IPS-18a (cell line): Measurements from ENCODE around the gene PLSCR5.

ENCODE experiments used
- H3K27ac ChIP-seq: one replicate; pipeline ENCODE4 v1.5.1; 2013; ENCODE audit warnings: low read length
- H3K27me3 ChIP-seq: one replicate; pipeline ENCODE4 v1.6.1; 2013; ENCODE audit warnings: mild to moderate bottlenecking, low read length; ENCODE audit not compliant: control insufficient read depth, insufficient read depth
- H3K36me3 ChIP-seq: one replicate; pipeline ENCODE4 v1.6.1; 2013; ENCODE audit warnings: low read depth, low read length; ENCODE audit not compliant: control insufficient read depth
- H3K4me1 ChIP-seq: one replicate; pipeline ENCODE4 v1.6.1; 2013; ENCODE audit warnings: low read depth, low read length; ENCODE audit not compliant: control insufficient read depth
- H3K4me3 ChIP-seq: one replicate; pipeline ENCODE4 v1.5.1; 2013; ENCODE audit warnings: low read length
- H3K9ac ChIP-seq: one replicate; pipeline ENCODE4 v1.6.1; 2013; ENCODE audit warnings: mild to moderate bottlenecking, low read length, moderate library complexity
- H3K9me3 ChIP-seq: one replicate; pipeline ENCODE4 v1.6.1; 2013; ENCODE audit warnings: low read depth, low read length; ENCODE audit not compliant: control insufficient read depth

PLSCR5 gene

GRCh38 chr3:146542978-146543377 is 62.2 kb downstream of the PLSCR5 start:
- Histone ChIP-seq H3K27me3 (no peaks in the 10 kb centered on the region), H3K4me1 (peaks cover 9% of the 10 kb centered on the region), H3K27ac (no peak overlapping the region), H3K9me3 (no peaks in the 10 kb centered on the region), H3K9ac (no peak overlapping the region), H3K4me3 (peak overlapping the region; percentile 80), H3K36me3 (peaks cover 3% of the 10 kb centered on the region)

GRCh38 chr3:146542179-146542578 is 63.0 kb downstream of the PLSCR5 start:
- Histone ChIP-seq H3K4me3 (no peak overlapping the region), H3K4me1 (peaks cover 9% of the 10 kb centered on the region), H3K9me3 (no peaks in the 10 kb centered on the region), H3K27ac (no peak overlapping the region), H3K36me3 (peaks cover 3% of the 10 kb centered on the region), H3K27me3 (no peaks in the 10 kb centered on the region), H3K9ac (no peak overlapping the region)

- no peak overlapping the region for H3K27ac ChIP-seq
- no peak overlapping the region for H3K9ac ChIP-seq
- H3K9me3 ChIP-seq: no peaks in the 10 kb centered on the region
- no peak overlapping the region for H3K4me3 ChIP-seq
- peaks cover 3% of the 10 kb centered on the region for H3K36me3 ChIP-seq
- peaks cover 13% of the 10 kb centered on the region for H3K4me1 ChIP-seq
- H3K27me3 ChIP-seq: no peaks in the 10 kb centered on the region
Measured at GRCh38 chr3:146540978-146541377, 64.2 kb downstream of the PLSCR5 start.

DNA sequence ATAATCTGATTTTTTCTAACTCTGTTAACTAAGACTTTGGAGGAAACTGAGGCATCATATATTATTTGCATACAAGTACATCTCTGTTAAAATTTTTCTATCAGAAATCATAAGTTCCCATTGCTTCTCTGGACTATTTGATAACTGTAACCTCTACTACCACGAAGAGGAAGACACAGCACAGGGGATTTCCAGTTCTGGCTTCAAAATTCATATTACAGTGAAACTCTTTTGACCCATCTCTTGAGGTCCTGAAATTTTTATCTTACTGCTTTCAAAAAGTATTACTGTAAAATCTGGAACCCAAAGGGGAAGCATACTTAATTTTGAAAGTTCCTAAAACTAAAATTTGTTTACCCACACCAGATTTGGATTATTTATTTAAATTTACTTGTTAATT is 64.9 kb downstream of the PLSCR5 start:
- peaks cover 14% of the 10 kb centered on the region for H3K4me1 ChIP-seq
- H3K27ac ChIP-seq: no peak overlapping the region
- H3K27me3 ChIP-seq: no peaks in the 10 kb centered on the region

GRCh38 chr3:146539315-146539714 is 65.8 kb downstream of the PLSCR5 start:
- Histone ChIP-seq H3K27ac (no peak overlapping the region), H3K4me1 (peaks cover 18% of the 10 kb centered on the region), H3K4me3 (no peak overlapping the region)

More for the DNA sequence above, 64.9 kb downstream of the PLSCR5 start:
- Histone ChIP-seq H3K36me3 (peaks cover 3% of the 10 kb centered on the region), H3K9ac (no peak overlapping the region), H3K9me3 (no peaks in the 10 kb centered on the region), H3K4me3 (no peak overlapping the region)

GRCh38 chr3:146537603-146538002 is 67.5 kb downstream of the PLSCR5 start:
- Histone ChIP-seq H3K27me3 (no peaks in the 10 kb centered on the region), H3K4me3 (no peak overlapping the region), H3K9me3 (no peaks in the 10 kb centered on the region), H3K4me1 (peaks cover 19% of the 10 kb centered on the region), H3K9ac (no peak overlapping the region), H3K27ac (no peak overlapping the region), H3K36me3 (peaks cover 3% of the 10 kb centered on the region)

More at GRCh38 chr3:146539315-146539714, 65.8 kb downstream of the PLSCR5 start:
- Histone ChIP-seq H3K9me3 (no peaks in the 10 kb centered on the region), H3K36me3 (peaks cover 3% of the 10 kb centered on the region), H3K27me3 (no peaks in the 10 kb centered on the region), H3K9ac (no peak overlapping the region)

DNA sequence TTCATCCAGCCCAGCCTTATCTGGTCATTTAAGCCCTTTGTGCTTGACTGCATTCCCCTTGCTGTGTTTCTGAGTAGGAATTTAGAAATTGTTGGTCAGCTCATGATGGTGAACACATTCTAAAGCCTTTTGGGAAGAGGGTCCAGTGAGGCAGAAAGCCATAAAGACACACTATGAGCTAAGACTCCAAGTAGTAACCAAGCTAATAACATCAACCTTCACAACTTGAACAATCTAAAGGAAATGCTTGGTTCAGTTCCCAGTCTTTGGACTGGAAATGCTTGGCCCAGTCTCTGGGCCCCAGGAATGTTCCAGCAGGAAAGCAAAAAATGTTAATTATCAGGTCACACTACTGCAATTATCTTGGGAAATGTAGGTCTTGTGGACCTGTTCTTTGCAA is 68.5 kb downstream of the PLSCR5 start:
- Histone ChIP-seq H3K9ac (no peak overlapping the region), H3K27me3 (no peaks in the 10 kb centered on the region), H3K4me1 (peaks cover 25% of the 10 kb centered on the region), H3K9me3 (no peaks in the 10 kb centered on the region), H3K36me3 (peaks cover 6% of the 10 kb centered on the region), H3K4me3 (no peak overlapping the region), H3K27ac (no peak overlapping the region)
